ENCODE measurements around the gene RCL1. TPM values are rescaled to one million over a fixed set of nuclear protein-coding genes. Genes with fewer than 3 reads are reported as not detected.

Gene RCL1
- total RNA-seq, 1 donor from 2014 or later, result 34.5 TPM

DNA sequence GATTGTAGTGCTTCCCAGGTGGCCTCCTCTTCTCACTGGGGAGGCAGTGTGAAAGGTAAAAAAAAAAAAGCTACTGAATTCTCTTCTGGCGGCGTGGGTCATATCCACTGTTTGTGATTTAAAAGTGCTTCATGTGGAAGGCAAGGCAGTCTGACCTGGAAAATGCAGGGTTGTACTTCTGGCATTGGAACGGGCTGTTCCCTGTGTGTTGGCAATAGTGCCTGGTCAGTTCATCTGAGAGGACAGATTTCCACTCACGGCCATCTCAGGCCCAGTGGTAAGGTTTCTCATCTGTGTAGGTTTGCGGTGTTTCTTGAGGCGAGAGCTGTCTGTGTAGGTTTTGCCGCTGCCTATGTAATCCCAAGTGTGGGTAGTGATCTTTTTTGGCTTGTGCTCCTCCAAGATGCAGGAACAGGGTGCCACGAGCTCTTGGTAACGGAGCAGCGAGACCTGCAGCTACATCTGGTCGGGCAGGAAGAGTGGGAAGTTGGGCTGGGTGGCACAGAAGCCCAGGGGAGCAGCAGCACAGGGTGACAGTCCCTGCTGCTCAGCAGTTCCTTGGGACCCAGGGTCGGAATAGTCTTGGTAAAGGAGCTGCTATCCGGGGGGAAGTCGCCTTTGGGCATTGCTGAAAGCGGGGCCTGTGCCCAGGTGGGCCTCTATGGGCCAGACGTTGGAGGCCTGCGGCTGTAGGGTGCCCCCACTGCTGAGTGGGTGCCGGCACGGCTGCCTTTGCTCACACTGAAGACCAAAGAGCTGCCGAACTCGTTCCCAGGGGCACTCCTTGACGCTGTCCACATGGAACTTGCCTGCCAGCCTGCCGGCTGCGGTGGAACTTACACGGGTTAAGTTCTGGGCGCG is 11.2 kb downstream of the RCL1 start:
- intact Hi-C loops (cut with micrococcal nuclease), result no loop called here

DNA sequence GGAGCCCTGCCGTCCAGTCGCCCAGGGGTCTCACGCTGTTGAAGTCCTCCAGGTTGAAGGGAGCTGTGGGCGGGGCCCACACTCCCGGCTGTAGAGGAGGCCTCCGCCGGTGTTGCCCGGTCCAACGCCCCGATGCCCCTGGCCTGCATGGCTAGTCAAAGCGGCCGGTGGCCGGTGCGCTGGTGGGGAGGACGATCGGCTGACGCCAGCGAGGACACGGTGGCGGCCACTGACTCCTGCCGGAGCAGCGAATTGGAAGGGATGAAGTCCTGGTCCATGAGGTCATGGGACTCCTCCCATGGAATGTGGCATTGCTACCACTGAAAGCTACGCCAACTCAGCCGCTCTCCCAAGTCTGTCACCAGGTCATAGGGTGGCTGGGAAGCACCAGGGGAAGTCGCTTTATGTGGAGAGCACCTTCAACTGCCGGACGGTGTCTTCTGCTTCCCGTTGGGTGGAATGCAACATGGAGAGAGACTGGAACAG is 11.8 kb downstream of the RCL1 start:
- Mint-ChIP-seq H3K27me3 (ENCODE audit: low read depth) (no peaks in the 10 kb centered on the region), H3K36me3 (ENCODE audit: low read depth) (peaks cover 57% of the 10 kb centered on the region), H3K4me1 (ENCODE audit: low read depth) (peaks cover 10% of the 10 kb centered on the region), H3K27ac (no peak overlapping the region), H3K9me3 (peaks cover 30% of the 10 kb centered on the region), H3K4me3 (ENCODE audit: low read depth) (no peak overlapping the region)
- intact Hi-C loops (cut with micrococcal nuclease), result no loop called here
- no peak for DNase-seq (ENCODE audit: low spot score)

More for the DNA sequence above, 11.2 kb downstream of the RCL1 start:
- H3K9me3 Mint-ChIP-seq, result peaks cover 30% of the 10 kb centered on the region
- peaks cover 12% of the 10 kb centered on the region for H3K4me1 Mint-ChIP-seq (ENCODE audit: low read depth)
- no peak overlapping the region for H3K4me3 Mint-ChIP-seq (ENCODE audit: low read depth)
- no peaks in the 10 kb centered on the region for H3K27me3 Mint-ChIP-seq (ENCODE audit: low read depth)
- peaks cover 50% of the 10 kb centered on the region for H3K36me3 Mint-ChIP-seq (ENCODE audit: low read depth)
- no peak for DNase-seq (ENCODE audit: low spot score)
- no peak overlapping the region for H3K27ac Mint-ChIP-seq

DNA sequence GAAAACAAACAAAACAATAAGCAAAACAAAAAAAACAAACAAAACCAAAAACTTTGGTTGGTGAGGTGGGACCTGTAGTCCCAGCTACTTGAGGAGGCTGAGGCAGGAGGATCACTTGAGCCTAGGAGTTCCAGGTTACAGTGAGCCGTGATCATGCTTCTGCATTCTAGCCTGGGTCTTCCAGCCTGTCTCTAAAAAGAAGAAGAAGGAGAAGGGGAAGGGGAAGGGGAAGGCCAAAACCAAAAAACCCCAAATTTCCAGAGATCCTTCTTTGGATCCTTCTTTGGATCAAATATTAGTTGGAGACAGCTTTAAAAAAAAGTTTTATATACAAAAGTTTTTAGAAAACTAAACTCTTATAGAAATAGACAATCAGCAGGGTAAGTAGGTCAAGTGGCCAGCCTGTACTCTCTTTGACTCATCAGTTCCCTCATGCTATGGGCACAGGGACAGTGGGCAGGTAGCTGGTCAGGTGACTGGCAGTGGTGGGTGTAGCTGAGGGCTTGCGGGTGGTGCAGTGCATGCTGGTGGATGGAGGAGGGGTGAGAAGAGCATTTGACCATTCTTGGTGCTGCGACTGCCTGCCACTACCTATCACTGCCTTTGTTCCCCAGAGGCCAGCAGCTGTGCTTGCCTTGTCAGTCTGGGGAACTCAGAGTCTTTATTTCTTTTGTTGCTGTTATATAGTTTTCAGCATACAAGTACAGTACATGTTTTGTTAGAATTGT is 12.6 kb downstream of the RCL1 start:
- Mint-ChIP-seq H3K9me3 (peaks cover 31% of the 10 kb centered on the region), H3K4me1 (ENCODE audit: low read depth) (peaks cover 13% of the 10 kb centered on the region), H3K36me3 (ENCODE audit: low read depth) (peaks cover 62% of the 10 kb centered on the region), H3K27ac (no peak overlapping the region), H3K27me3 (ENCODE audit: low read depth) (no peaks in the 10 kb centered on the region), H3K4me3 (ENCODE audit: low read depth) (no peak overlapping the region)
- intact Hi-C loops (cut with micrococcal nuclease), result no loop called here
- DNase-seq (ENCODE audit: low spot score), result no peak

DNA sequence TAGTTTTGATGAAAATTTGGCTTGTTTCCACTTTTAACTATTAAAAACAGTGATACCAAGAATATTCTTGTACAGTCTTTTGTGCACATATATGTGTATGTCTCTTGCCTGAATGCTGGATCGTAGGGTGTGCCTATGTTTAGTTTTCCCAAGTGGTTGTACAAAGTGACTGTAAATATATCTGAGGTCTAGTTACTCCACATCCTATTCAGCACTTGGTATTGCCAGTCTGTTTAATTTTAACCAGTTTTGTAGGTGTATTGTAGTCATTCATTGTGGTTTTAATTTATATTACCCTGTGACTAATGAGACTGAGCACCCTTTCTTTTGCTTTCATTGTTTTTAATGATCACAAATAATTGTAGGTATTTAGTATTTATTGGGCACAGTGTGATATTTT is 17.8 kb downstream of the RCL1 start:
- DNase-seq (ENCODE audit: low spot score), result no peak
- Mint-ChIP-seq H3K27ac (no peak overlapping the region), H3K36me3 (ENCODE audit: low read depth) (peaks cover 89% of the 10 kb centered on the region), H3K4me1 (ENCODE audit: low read depth) (peaks cover 41% of the 10 kb centered on the region), H3K9me3 (peaks cover 47% of the 10 kb centered on the region), H3K4me3 (ENCODE audit: low read depth) (no peak overlapping the region), H3K27me3 (ENCODE audit: low read depth) (no peaks in the 10 kb centered on the region)
- intact Hi-C loops (cut with micrococcal nuclease), result no loop called here

DNA sequence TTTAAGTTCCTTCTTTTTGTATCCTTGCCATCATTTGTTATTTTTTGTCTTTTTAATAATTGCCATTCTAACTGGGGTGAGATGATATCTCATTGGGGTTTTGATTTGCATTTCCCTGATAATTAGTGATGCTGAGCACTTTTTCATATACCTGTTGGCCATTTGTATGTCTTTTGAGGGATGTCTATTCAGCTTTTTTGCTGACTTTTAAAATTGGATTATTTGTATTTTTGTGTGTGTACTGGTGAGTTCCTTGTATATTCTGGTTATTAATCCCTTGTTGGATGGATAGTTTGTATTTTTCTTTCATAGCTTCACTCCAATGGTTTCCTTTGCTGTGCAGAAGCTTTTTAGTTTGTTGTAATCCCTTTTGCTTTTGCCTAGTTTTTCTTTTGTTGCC is 19.1 kb downstream of the RCL1 start:
- Mint-ChIP-seq H3K9me3 (peaks cover 34% of the 10 kb centered on the region), H3K27ac (no peak overlapping the region), H3K36me3 (ENCODE audit: low read depth) (peaks cover 81% of the 10 kb centered on the region), H3K4me1 (ENCODE audit: low read depth) (peaks cover 47% of the 10 kb centered on the region), H3K4me3 (ENCODE audit: low read depth) (no peak overlapping the region), H3K27me3 (ENCODE audit: low read depth) (no peaks in the 10 kb centered on the region)
- intact Hi-C loops (cut with micrococcal nuclease), result no loop called here
- no peak for DNase-seq (ENCODE audit: low spot score)

DNA sequence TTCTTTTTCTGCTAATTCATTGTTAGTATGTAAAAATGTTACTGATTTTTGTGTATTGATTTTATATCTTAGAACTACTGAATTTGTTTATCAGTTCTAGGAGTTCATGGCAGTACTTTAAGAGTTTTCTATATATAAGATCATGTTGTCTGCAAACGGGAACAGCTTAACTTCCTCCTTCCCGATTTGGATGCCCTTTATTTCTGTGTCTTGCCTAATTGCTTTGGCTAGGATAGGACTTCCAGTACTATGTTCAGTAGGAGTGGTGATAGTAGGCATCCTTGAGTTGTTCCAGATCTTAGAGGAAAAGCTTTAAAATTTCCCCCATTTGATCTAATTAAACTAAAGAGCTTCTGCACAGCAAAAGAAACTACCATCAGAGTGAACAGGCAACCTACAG is 20.1 kb downstream of the RCL1 start:
- no peak for DNase-seq (ENCODE audit: low spot score)
- Mint-ChIP-seq H3K27ac (no peak overlapping the region), H3K27me3 (ENCODE audit: low read depth) (no peaks in the 10 kb centered on the region), H3K9me3 (peaks cover 27% of the 10 kb centered on the region), H3K4me1 (ENCODE audit: low read depth) (peaks cover 46% of the 10 kb centered on the region), H3K36me3 (ENCODE audit: low read depth) (peaks cover 72% of the 10 kb centered on the region), H3K4me3 (ENCODE audit: low read depth) (no peak overlapping the region)
- intact Hi-C loops (cut with micrococcal nuclease), result no loop called here

DNA sequence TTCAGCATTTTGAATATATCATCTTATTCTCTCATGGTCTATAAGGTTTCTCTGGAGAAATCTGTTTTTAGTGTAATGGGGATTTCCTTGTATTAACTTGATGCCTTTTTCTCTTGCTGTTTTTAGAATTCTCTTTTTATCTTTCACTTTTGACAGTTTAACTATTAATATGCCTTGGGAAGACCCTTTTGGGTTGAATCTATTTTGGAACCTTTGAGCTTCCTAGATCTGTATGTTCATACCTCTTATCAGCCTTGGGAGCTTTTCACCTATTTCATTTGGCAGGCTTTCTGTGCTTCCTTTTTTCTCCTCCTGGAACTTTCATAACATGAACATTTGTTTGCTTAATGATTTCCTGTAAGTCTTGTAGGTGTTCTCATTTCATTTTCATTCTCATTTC is 22.2 kb downstream of the RCL1 start:
- no peaks in the 10 kb centered on the region for H3K27me3 Mint-ChIP-seq (ENCODE audit: low read depth)
- H3K4me1 Mint-ChIP-seq (ENCODE audit: low read depth), result peaks cover 39% of the 10 kb centered on the region
- H3K36me3 Mint-ChIP-seq (ENCODE audit: low read depth), result peaks cover 53% of the 10 kb centered on the region
- peaks cover 24% of the 10 kb centered on the region for H3K9me3 Mint-ChIP-seq
- DNase-seq (ENCODE audit: low spot score), result no peak
- no peak overlapping the region for H3K4me3 Mint-ChIP-seq (ENCODE audit: low read depth)
- intact Hi-C loops (cut with micrococcal nuclease), result no loop called here
- peak overlapping the region; percentile 15 for H3K27ac Mint-ChIP-seq

DNA sequence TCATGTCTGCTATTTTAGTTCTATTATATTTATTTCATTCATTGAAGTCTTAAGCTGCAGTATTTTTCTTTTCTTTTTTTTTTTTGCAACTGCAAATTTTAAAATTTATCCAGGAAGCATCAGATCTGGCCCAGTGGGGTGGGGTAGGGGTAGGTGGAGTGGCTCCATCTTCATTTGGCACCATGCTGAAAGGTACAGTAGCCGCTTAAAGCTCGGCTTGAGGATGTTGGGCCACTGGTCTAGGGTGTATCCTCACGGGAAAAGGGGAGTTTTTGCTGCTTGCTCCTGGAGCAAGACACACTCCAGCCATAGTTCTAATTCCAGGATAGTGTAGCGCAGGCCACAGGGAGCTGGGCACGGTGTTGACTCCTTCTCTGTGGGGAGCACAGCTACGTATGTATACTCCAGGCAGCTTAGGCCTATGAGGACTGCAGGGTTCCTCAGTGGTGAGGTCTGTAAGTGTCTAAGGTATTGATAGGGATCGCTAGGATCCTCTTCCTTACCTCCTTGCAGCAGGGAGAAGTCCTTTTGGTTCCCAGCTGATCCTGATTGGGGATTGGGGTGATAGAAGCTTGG is 22.7 kb downstream of the RCL1 start:
- peak overlapping the region; percentile 15 for H3K27ac Mint-ChIP-seq
- H3K9me3 Mint-ChIP-seq, result peaks cover 22% of the 10 kb centered on the region
- peaks cover 48% of the 10 kb centered on the region for H3K36me3 Mint-ChIP-seq (ENCODE audit: low read depth)
- H3K4me3 Mint-ChIP-seq (ENCODE audit: low read depth), result no peak overlapping the region
- peaks cover 36% of the 10 kb centered on the region for H3K4me1 Mint-ChIP-seq (ENCODE audit: low read depth)
- intact Hi-C loops (cut with micrococcal nuclease), result no loop called here
- no peaks in the 10 kb centered on the region for H3K27me3 Mint-ChIP-seq (ENCODE audit: low read depth)
- no peak for DNase-seq (ENCODE audit: low spot score)

DNA sequence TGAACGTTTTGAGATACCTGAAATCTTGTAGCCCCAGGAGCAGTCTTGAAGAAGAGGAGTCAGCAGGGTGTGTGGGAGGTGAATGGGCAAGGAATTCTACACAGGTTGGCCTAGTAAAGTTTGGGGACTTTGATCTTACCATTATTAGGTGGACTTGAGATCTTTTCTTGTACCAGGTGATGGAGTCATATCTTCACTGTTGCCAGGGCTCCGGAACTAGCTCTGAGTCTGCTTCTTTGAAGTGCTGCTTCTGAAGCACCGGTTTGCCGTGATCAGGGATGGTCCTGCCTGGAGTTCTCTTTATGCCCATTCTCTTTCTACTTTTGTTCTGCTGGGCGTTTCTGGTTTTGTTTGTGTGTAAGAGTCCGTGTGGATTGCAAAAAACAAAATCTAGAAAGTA is 27.4 kb downstream of the RCL1 start:
- H3K4me1 Mint-ChIP-seq (ENCODE audit: low read depth), result peaks cover 23% of the 10 kb centered on the region
- H3K4me3 Mint-ChIP-seq (ENCODE audit: low read depth), result no peak overlapping the region
- H3K27me3 Mint-ChIP-seq (ENCODE audit: low read depth), result no peaks in the 10 kb centered on the region
- H3K36me3 Mint-ChIP-seq (ENCODE audit: low read depth), result peaks cover 13% of the 10 kb centered on the region
- intact Hi-C loops (cut with micrococcal nuclease), result no loop called here
- no peak overlapping the region for H3K27ac Mint-ChIP-seq
- H3K9me3 Mint-ChIP-seq, result peaks cover under 1% of the 10 kb centered on the region
- DNase-seq (ENCODE audit: low spot score), result no peak

DNA sequence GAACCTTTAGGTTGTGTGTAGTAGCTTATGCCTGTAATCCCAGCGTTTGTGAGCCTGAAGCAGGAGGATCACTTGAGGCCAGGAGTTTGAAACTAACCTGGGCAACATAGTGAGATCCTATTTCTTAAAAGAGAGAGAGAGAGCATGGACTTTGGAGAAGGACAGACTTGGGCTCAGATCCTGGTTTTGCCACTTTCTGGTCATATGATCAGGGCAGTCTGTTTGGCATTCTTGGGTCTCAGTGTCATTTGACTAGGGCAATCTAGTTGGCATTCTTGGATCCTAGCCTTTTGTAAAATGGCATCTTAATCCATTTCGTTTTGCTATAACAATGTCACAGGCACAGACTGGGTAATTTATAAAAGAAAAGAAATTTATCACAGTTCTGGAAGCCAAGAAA is 28.4 kb downstream of the RCL1 start:
- DNase-seq (ENCODE audit: low spot score), result no peak
- Mint-ChIP-seq H3K27ac (no peak overlapping the region), H3K36me3 (ENCODE audit: low read depth) (peaks cover 6% of the 10 kb centered on the region), H3K27me3 (ENCODE audit: low read depth) (no peaks in the 10 kb centered on the region), H3K9me3 (no peaks in the 10 kb centered on the region), H3K4me1 (ENCODE audit: low read depth) (peaks cover 14% of the 10 kb centered on the region), H3K4me3 (ENCODE audit: low read depth) (no peak overlapping the region)
- intact Hi-C loops (cut with micrococcal nuclease), result no loop called here

DNA sequence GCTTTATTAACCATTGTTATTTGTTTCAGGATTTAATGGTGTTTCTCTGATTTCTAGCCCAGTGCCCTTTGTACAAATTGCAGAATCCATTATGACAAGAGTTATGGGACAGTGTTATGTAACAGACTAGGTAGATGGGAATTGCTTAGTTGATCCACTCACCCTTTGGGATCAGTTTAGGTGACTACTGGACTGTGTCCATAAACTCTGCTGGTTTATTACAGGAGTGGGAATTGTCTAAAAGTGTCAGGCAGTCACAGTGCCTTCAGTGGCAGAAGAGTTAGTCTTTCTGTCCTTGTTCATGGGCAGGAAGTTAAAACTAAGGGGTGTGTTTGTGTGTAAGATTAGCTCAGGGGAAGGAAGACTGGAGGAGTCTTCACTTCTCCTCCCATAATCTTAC is 29.3 kb downstream of the RCL1 start:
- no peak for DNase-seq (ENCODE audit: low spot score)
- Mint-ChIP-seq H3K4me3 (ENCODE audit: low read depth) (no peak overlapping the region), H3K4me1 (ENCODE audit: low read depth) (peaks cover 13% of the 10 kb centered on the region), H3K36me3 (ENCODE audit: low read depth) (peaks cover 11% of the 10 kb centered on the region), H3K27me3 (ENCODE audit: low read depth) (no peaks in the 10 kb centered on the region), H3K27ac (no peak overlapping the region), H3K9me3 (no peaks in the 10 kb centered on the region)
- intact Hi-C loops (cut with micrococcal nuclease), result no loop called here

DNA sequence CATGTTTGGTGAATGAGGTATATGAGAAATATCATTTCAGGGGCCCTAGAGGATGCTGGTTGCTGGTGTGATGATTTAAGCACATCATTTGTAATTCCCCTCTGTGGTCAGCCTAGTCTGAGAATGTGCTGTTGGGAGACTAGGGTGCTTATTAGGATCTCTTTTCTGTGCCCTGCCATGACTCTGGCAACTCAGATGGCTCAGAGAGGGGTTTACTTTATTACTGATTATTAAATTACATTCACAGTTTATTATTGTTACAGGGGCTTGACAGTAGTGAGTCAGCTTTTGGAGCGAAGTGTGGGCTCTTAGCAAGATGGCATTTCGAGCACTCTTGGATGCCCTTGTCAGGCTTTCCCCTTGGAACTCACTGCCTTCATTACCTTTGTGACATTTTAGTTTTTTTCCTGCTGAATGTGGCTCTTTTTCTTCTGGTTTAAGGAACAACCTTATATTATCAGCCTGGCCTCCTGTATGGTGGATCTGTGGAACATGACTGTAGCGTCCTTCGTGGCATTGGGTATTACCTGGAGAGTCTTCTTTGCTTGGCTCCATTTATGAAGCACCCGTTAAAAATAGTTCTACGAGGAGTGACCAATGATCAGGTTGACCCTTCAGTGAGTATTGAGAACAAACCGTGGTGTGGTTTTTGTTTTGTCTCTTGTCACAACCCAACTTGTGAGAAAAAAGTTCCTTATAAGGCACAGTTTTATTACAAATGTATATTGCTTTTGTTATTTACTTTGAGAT is 33.8 kb downstream of the RCL1 start:
- H3K9me3 Mint-ChIP-seq, result no peaks in the 10 kb centered on the region
- DNase-seq (ENCODE audit: low spot score), result no peak
- peaks cover 22% of the 10 kb centered on the region for H3K36me3 Mint-ChIP-seq (ENCODE audit: low read depth)
- intact Hi-C loops (cut with micrococcal nuclease), result no loop called here
- H3K27ac Mint-ChIP-seq, result no peak overlapping the region
- no peaks in the 10 kb centered on the region for H3K27me3 Mint-ChIP-seq (ENCODE audit: low read depth)
- no peak overlapping the region for H3K4me3 Mint-ChIP-seq (ENCODE audit: low read depth)
- H3K4me1 Mint-ChIP-seq (ENCODE audit: low read depth), result peaks cover 14% of the 10 kb centered on the region

All from activated T-helper 2 cell treated with anti-CD3 and anti-CD28 coated beads, Interferon-gamma antibody, Interleukin-2, Interleukin-4, amounts not matched to agents 10 μg/mL and 5 μg/mL and 100 μg/mL, durations not matched to agents 14 hours and 24 hours and 36 hours (primary cell).